AG04450 (cell line): ENCODE measurements around the gene IRAK2. TPM values are rescaled to one million over a fixed set of nuclear protein-coding genes. Genes with fewer than 3 reads are reported as not detected.
A peak's percentile ranks its signal among the peaks of the same experiment; 100 is the strongest.
"Not testable (repeated sequence)": the region's sequence is repeated elsewhere in the genome, so short reads cannot be mapped to it uniquely, and the experiment has no call there.

Experiments used
- CTCF ChIA-PET: fragments of 300-600, 350-600 bp; formaldehyde crosslinking; extraction: SDS; loops from one replicate; lab custom pipeline; 2022; ENCODE audit warnings: antibody characterized with exemption, inconsistent platforms; lab: Charles Lee
- POLR2A ChIA-PET: fragments of 350-600 bp; formaldehyde crosslinking; extraction: SDS; loops from one replicate; lab custom pipeline; 2021; ENCODE audit warnings: antibody characterized with exemption, inconsistent platforms; lab: Yijun Ruan, JAX
- DNase-seq: peaks from one replicate; pipeline ENCODE4 v3.0.0-alpha.2; 2011; ENCODE audit warnings: low read depth, low spot score
- H3K27ac ChIP-seq: one replicate; pipeline ENCODE4 v1.5.1; 2012; ENCODE audit warnings: low read depth, low read length, control low read depth
- H3K27me3 ChIP-seq: one replicate; pipeline ENCODE4 v1.6.0; 2012; ENCODE audit warnings: low read length; ENCODE audit not compliant: control insufficient read depth, insufficient read depth
- H3K4me3 ChIP-seq: 2 replicates; pipeline ENCODE4 v1.5.1; 2011; ENCODE audit warnings: mild to moderate bottlenecking, low read depth, low read length, control low read depth
- H3K9me3 ChIP-seq: 2 replicates; pipeline ENCODE4 v1.5.1; 2012; ENCODE audit warnings: low read length; ENCODE audit not compliant: control insufficient read depth, insufficient read depth
- CTCF ChIP-seq: IDR thresholded peaks from 2 replicates; pipeline ENCODE4 v1.5.1; 2011; ENCODE audit warnings: low read depth, low read length, control low read depth, inconsistent platforms
- polyA plus RNA-seq: library from polyadenylated mRNA; depleted of rRNA; stranded (reverse); fragments of >200 nt; gene quantifications from 2 replicates; pipeline ENCODE4 v1.2.3, GENCODE V29; 2011

The IRAK2 gene
- polyA plus RNA-seq, 1 experiment: 7.6 TPM

DNA sequence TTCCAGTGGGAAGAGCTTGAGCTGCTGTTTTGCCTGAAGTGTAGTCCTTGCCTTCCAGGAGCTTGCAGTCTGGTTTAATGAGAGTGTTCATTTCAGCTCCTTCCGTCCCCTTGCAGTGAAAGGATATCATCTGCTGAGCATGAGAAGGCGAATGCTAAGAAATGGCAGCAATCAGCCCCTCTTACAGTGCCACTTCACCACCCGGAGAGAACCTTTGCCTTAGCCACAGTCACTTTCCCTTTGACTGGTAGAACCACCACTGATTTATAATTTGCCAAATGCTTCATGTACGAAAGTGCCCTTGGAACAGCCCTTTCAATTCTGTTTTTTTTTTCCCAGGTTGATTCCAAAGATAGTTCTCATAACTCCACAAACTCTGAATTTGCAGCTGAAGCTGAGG is 95.1 kb downstream of the IRAK2 start:
- ChIA-PET POLR2A (no interaction called here), CTCF (no interaction called here)
- TF ChIP-seq CTCF: no peak
- no peak for DNase-seq
- H3K9me3 ChIP-seq: no peaks in the 10 kb centered on the region
- no peak overlapping the region for H3K4me3 ChIP-seq
- no peak overlapping the region for H3K27ac ChIP-seq
- H3K27me3 ChIP-seq: no peaks in the 10 kb centered on the region

- CTCF ChIA-PET: no interaction called here
- Histone ChIP-seq H3K27ac (no peak overlapping the region), H3K9me3 (no peaks in the 10 kb centered on the region), H3K4me3 (no peak overlapping the region), H3K27me3 (no peaks in the 10 kb centered on the region)
- no peak for DNase-seq
- POLR2A ChIA-PET: no interaction called here
- no peak for TF ChIP-seq CTCF
Observed at GRCh38 chr3:10260211-10260701, 95.5 kb downstream of the IRAK2 start.

- ChIA-PET POLR2A (interaction anchor here (0.6 kb wide), 1 partner anchor 12 kb away, joined by 3 read pairs; no protein-coding TSS in a partner anchor), CTCF (no interaction called here)
- Histone ChIP-seq H3K27me3 (no peaks in the 10 kb centered on the region), H3K4me3 (no peak overlapping the region), H3K9me3 (no peaks in the 10 kb centered on the region), H3K27ac (no peak overlapping the region)
- no peak for TF ChIP-seq CTCF
- no peak for DNase-seq
Observed at GRCh38 chr3:10262027-10262426, 97.3 kb downstream of the IRAK2 start.

GRCh38 chr3:10263646-10264363 is 99.1 kb downstream of the IRAK2 start:
- H3K9me3 ChIP-seq: no peaks in the 10 kb centered on the region
- no peak overlapping the region; the same call in 1 of the 2 replicates for H3K4me3 ChIP-seq
- peak; percentile 60 for TF ChIP-seq CTCF
- ChIA-PET POLR2A (interaction anchor here (0.5 to 1.4 kb wide), 4 partner anchors 14 to 161 kb away, joined by 3 to 6 read pairs (median 4); partner anchors contain the start of gene TATDN2), CTCF (interaction anchor here (0.5 to 2.3 kb wide), 18 partner anchors 10 to 1212 kb away, joined by 3 to 16 read pairs (median 4); partner anchors contain the start of genes GHRL and TATDN2)
- DNase-seq: no peak
- H3K27me3 ChIP-seq: no peaks in the 10 kb centered on the region
- no peak overlapping the region for H3K27ac ChIP-seq

DNA sequence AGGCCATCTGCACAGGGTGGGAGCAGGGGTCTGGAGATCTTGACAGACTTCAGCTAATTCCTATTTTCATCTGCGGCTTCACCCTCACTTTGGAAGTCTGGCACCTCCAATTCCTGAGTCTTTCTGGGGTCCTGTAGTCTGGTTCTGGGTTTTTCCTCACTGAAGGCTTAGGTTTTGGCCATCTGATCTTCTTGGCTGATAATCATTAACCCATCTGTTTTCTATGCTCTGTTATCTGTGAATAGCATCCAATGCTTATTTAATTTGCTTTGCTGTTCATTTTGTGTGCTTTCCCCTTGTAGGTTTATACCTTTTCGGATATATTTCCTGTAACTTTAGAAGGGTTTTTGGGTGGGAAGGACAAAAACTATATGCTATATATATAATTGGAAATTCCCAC is 101.1 kb downstream of the IRAK2 start:
- POLR2A ChIA-PET: interaction anchor here (0.7 kb wide), 1 partner anchor 18 kb away, joined by 4 read pairs; no protein-coding TSS in a partner anchor
- no peak overlapping the region for H3K27ac ChIP-seq
- no peak for DNase-seq
- H3K9me3 ChIP-seq: no peaks in the 10 kb centered on the region
- CTCF ChIA-PET: interaction anchor here (0.7 kb wide), 1 partner anchor 334 kb away, joined by 7 read pairs; no protein-coding TSS in a partner anchor
- H3K27me3 ChIP-seq: no peaks in the 10 kb centered on the region
- H3K4me3 ChIP-seq: no peak overlapping the region
- TF ChIP-seq CTCF: no peak

DNA sequence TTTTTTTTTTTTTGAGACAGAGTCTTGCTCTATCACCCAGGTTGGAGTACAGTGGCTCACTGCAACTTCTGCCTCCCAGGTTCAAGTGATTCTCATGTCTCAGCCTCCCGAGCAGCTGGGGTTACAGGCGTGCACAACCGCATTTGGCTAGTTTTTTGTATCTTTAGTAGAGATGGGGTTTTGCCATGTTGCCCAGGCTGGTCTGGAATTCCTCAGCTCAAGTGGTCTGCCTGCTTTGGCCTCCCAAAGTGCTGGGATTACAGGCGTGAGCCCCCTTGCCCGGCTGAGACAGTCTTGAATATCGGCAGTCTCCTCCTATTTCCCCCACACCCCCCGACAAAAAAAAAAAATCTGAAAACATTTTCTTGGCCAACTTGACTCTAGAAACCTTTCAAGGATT is 102.2 kb downstream of the IRAK2 start:
- H3K27ac ChIP-seq, DNase-seq, H3K9me3 ChIP-seq, H3K27me3 ChIP-seq, H3K4me3 ChIP-seq, CTCF ChIA-PET: not testable (repeated sequence)
- POLR2A ChIA-PET: interaction anchor here (0.7 kb wide), 1 partner anchor 591 kb away, joined by 5 read pairs; no protein-coding TSS in a partner anchor
